Rectal smooth muscle tissue (tissue), 1 donor: Measurements from ENCODE around the gene KRT2.

ENCODE experiments used
- H3K27ac ChIP-seq: one replicate; pipeline ENCODE4 v1.7.0; 2013; ENCODE audit warnings: low read depth, low read length, inconsistent platforms
- H3K27me3 ChIP-seq: one replicate; pipeline ENCODE4 v1.7.0; 2013; ENCODE audit warnings: low read length; ENCODE audit not compliant: control insufficient read depth, insufficient read depth
- H3K36me3 ChIP-seq: one replicate; pipeline ENCODE4 v1.7.0; 2013; ENCODE audit warnings: low read length; ENCODE audit not compliant: control insufficient read depth, insufficient read depth
- H3K4me1 ChIP-seq: one replicate; pipeline ENCODE4 v1.7.0; 2013; ENCODE audit warnings: low read length; ENCODE audit not compliant: control insufficient read depth, insufficient read depth
- H3K4me3 ChIP-seq: one replicate; pipeline ENCODE4 v1.7.0; 2013; ENCODE audit warnings: low read length
- H3K9ac ChIP-seq: one replicate; pipeline ENCODE4 v1.7.0; 2013; ENCODE audit warnings: low read length

The KRT2 gene

GRCh38 chr12:52615912-52616311 is 36.1 kb downstream of the KRT2 start:
- H3K27me3 ChIP-seq = no peaks in the 10 kb centered on the region
- no peak overlapping the region for H3K4me3 ChIP-seq
- H3K27ac ChIP-seq = no peak overlapping the region

GRCh38 chr12:52615208-52615868 is 36.7 kb downstream of the KRT2 start:
- Histone ChIP-seq H3K27me3 (no peaks in the 10 kb centered on the region), H3K36me3 (no peaks in the 10 kb centered on the region), H3K27ac (no peak overlapping the region), H3K4me1 (no peaks in the 10 kb centered on the region), H3K9ac (no peak overlapping the region), H3K4me3 (no peak overlapping the region)

More at GRCh38 chr12:52615912-52616311, 36.1 kb downstream of the KRT2 start:
- Histone ChIP-seq H3K36me3 (no peaks in the 10 kb centered on the region), H3K4me1 (no peaks in the 10 kb centered on the region), H3K9ac (no peak overlapping the region)

GRCh38 chr12:52614381-52615207 is 37.4 kb downstream of the KRT2 start:
- Histone ChIP-seq H3K27me3 (no peaks in the 10 kb centered on the region), H3K4me1 (no peaks in the 10 kb centered on the region), H3K9ac (no peak overlapping the region), H3K36me3 (no peaks in the 10 kb centered on the region), H3K4me3 (no peak overlapping the region), H3K27ac (no peak overlapping the region)

- Histone ChIP-seq H3K4me1 (no peaks in the 10 kb centered on the region), H3K9ac (no peak overlapping the region), H3K27me3 (no peaks in the 10 kb centered on the region), H3K4me3 (no peak overlapping the region), H3K36me3 (no peaks in the 10 kb centered on the region), H3K27ac (no peak overlapping the region)
Measured at GRCh38 chr12:52613384-52614030, 38.5 kb downstream of the KRT2 start.

GRCh38 chr12:52612431-52613383 is 39.3 kb downstream of the KRT2 start:
- no peaks in the 10 kb centered on the region for H3K36me3 ChIP-seq
- H3K4me3 ChIP-seq = no peak overlapping the region
- no peak overlapping the region for H3K27ac ChIP-seq
- no peak overlapping the region for H3K9ac ChIP-seq
- H3K27me3 ChIP-seq = no peaks in the 10 kb centered on the region
- H3K4me1 ChIP-seq = no peaks in the 10 kb centered on the region

- Histone ChIP-seq H3K4me1 (no peaks in the 10 kb centered on the region), H3K27ac (no peak overlapping the region), H3K4me3 (no peak overlapping the region), H3K9ac (no peak overlapping the region), H3K27me3 (no peaks in the 10 kb centered on the region), H3K36me3 (no peaks in the 10 kb centered on the region)
Measured at GRCh38 chr12:52611080-52611468, 40.9 kb downstream of the KRT2 start.

GRCh38 chr12:52608826-52609630 is 43.0 kb downstream of the KRT2 start:
- H3K27ac ChIP-seq = no peak overlapping the region
- no peaks in the 10 kb centered on the region for H3K36me3 ChIP-seq
- no peak overlapping the region for H3K9ac ChIP-seq
- no peaks in the 10 kb centered on the region for H3K27me3 ChIP-seq
- no peak overlapping the region for H3K4me3 ChIP-seq
- no peaks in the 10 kb centered on the region for H3K4me1 ChIP-seq

- no peak overlapping the region for H3K4me3 ChIP-seq
- H3K9ac ChIP-seq = no peak overlapping the region
- no peaks in the 10 kb centered on the region for H3K27me3 ChIP-seq
- H3K36me3 ChIP-seq = no peaks in the 10 kb centered on the region
- H3K4me1 ChIP-seq = no peaks in the 10 kb centered on the region
- no peak overlapping the region for H3K27ac ChIP-seq
Measured at GRCh38 chr12:52608161-52608560, 43.9 kb downstream of the KRT2 start.

- Histone ChIP-seq H3K27me3 (peaks cover 4% of the 10 kb centered on the region), H3K4me3 (no peak overlapping the region), H3K9ac (no peak overlapping the region), H3K4me1 (no peaks in the 10 kb centered on the region), H3K27ac (no peak overlapping the region), H3K36me3 (no peaks in the 10 kb centered on the region)
Measured at GRCh38 chr12:52607314-52607713, 44.7 kb downstream of the KRT2 start.

GRCh38 chr12:52606581-52607218 is 45.3 kb downstream of the KRT2 start:
- no peaks in the 10 kb centered on the region for H3K36me3 ChIP-seq
- no peak overlapping the region for H3K27ac ChIP-seq
- no peaks in the 10 kb centered on the region for H3K4me1 ChIP-seq
- H3K4me3 ChIP-seq = no peak overlapping the region
- H3K9ac ChIP-seq = no peak overlapping the region
- peaks cover 5% of the 10 kb centered on the region for H3K27me3 ChIP-seq

- H3K4me1 ChIP-seq = no peaks in the 10 kb centered on the region
- no peak overlapping the region for H3K27ac ChIP-seq
- no peak overlapping the region for H3K9ac ChIP-seq
- peaks cover 7% of the 10 kb centered on the region for H3K27me3 ChIP-seq
- no peaks in the 10 kb centered on the region for H3K36me3 ChIP-seq
- H3K4me3 ChIP-seq = no peak overlapping the region
Measured at GRCh38 chr12:52606096-52606495, 45.9 kb downstream of the KRT2 start.
